HepG2 (cell line): Measurements from ENCODE around the gene ZNF764. TPM values are rescaled to one million over a fixed set of nuclear protein-coding genes. Genes with fewer than 3 reads are reported as not detected.

Experiments used
- FOXJ3 ChIP-seq: sonication (generic); formaldehyde crosslinking; IDR thresholded peaks from 2 replicates; pipeline ENCODE4 v1.4.0; 2020; ENCODE audit warnings: missing genetic modification reagents, mild to moderate bottlenecking, borderline replicate concordance
- MTF1 ChIP-seq: sonication (generic); formaldehyde crosslinking; IDR thresholded peaks from 2 replicates; pipeline ENCODE4 v1.5.0; 2020; ENCODE audit warnings: missing genetic modification reagents
- NCOR1 ChIP-seq: fragments of 200-600 bp; sonication (generic); IDR thresholded peaks from 2 replicates; pipeline ENCODE4 v1.7.0; 2017; ENCODE audit warnings: antibody characterized with exemption, low read length, borderline replicate concordance
- POLR2G ChIP-seq: fragments of 200-400 bp; formaldehyde crosslinking; IDR thresholded peaks from 2 replicates; pipeline ENCODE4 v1.6.1; 2018; ENCODE audit warnings: mild to moderate bottlenecking, low read depth, low read length, moderate library complexity
- TOPORS ChIP-seq: sonication (generic); formaldehyde crosslinking; IDR thresholded peaks from 2 replicates; pipeline ENCODE4 v1.8.0; 2023; ENCODE audit warnings: mild to moderate bottlenecking, missing genetic modification reagents
- YY1 ChIP-seq: IDR thresholded peaks from 2 replicates; pipeline ENCODE4 v1.6.1; 2011; ENCODE audit warnings: low read length, low read depth, moderate library complexity, mild to moderate bottlenecking; ENCODE audit not compliant: insufficient read depth, insufficient replicate concordance
- ZIK1 ChIP-seq: sonication (generic); formaldehyde crosslinking; IDR thresholded peaks from 2 replicates; pipeline ENCODE4 v1.5.0; 2020; ENCODE audit warnings: mild to moderate bottlenecking, low read depth, missing genetic modification reagents, borderline replicate concordance
- ZMYM2 ChIP-seq: sonication (generic); formaldehyde crosslinking; IDR thresholded peaks from 2 replicates; pipeline ENCODE4 v1.8.0; 2022; ENCODE audit warnings: mild to moderate bottlenecking, missing genetic modification reagents
- ZMYM4 ChIP-seq: sonication (generic); formaldehyde crosslinking; IDR thresholded peaks from 2 replicates; pipeline ENCODE4 v1.8.1; 2023; ENCODE audit warnings: mild to moderate bottlenecking, missing genetic modification reagents
- ZNF101 ChIP-seq: sonication (generic); formaldehyde crosslinking; IDR thresholded peaks from 2 replicates; pipeline ENCODE4 v1.4.0; 2020; ENCODE audit warnings: mild to moderate bottlenecking, low read depth, missing genetic modification reagents, borderline replicate concordance
- ZNF143 ChIP-seq: sonication (generic); formaldehyde crosslinking; IDR thresholded peaks from 2 replicates; pipeline ENCODE4 v1.4.0; 2020; ENCODE audit warnings: missing genetic modification reagents
- ZNF17 ChIP-seq: sonication (generic); formaldehyde crosslinking; IDR thresholded peaks from 2 replicates; pipeline ENCODE4 v1.5.0; 2020; ENCODE audit warnings: mild to moderate bottlenecking, missing genetic modification reagents
- ZNF235 ChIP-seq: sonication (generic); formaldehyde crosslinking; IDR thresholded peaks from 2 replicates; pipeline ENCODE4 v1.8.1; 2023; ENCODE audit warnings: mild to moderate bottlenecking, missing genetic modification reagents, borderline replicate concordance
- ZNF329 ChIP-seq: sonication (generic); formaldehyde crosslinking; IDR thresholded peaks from 2 replicates; pipeline ENCODE4 v1.9.0; 2021; ENCODE audit warnings: low read depth, mild to moderate bottlenecking, missing genetic modification reagents
- ZSCAN12 ChIP-seq: sonication (generic); formaldehyde crosslinking; IDR thresholded peaks from 2 replicates; pipeline ENCODE4 v1.9.0; 2021; ENCODE audit warnings: mild to moderate bottlenecking, missing genetic modification reagents
- polyA plus RNA-seq, 8 experiments: library from polyadenylated mRNA; depleted of rRNA in 3 of 8; stranded (reverse) in 7 of 8; unstranded in 1 of 8; fragments of >200 nt; fragmentation: Illumina TruSeq in 4 of 8; extraction: Trizol in 4 of 8; gene quantifications; 2 replicates each; pipeline versions ENCODE4 v1.2.1 to v1.2.3, GENCODE V29; 2011 to 2016; ENCODE audit warnings: low read depth in 4 of 8, missing spikeins in 1 of 8, mixed read lengths in 1 of 8; ENCODE audit not compliant: insufficient read depth in 1 of 8
- total RNA-seq, 5 experiments: library from RNA; depleted of rRNA; stranded (reverse); fragments of >200 nt; fragmentation: Illumina TruSeq; extraction: Trizol; gene quantifications; 2 replicates each; pipeline ENCODE4 v1.2.3, GENCODE V29; 2016; ENCODE audit warnings: low read depth in 1 of 5
- TF ChIP-seq, protein P1 (sequence below): sonication (generic); formaldehyde crosslinking; IDR thresholded peaks from 2 replicates; pipeline ENCODE4 v1.4.0; 2020; ENCODE audit warnings: missing genetic modification reagents
- TF ChIP-seq, protein P2 (sequence below): IDR thresholded peaks from 2 replicates; pipeline ENCODE4 v1.6.1; 2018; ENCODE audit warnings: missing genetic modification reagents
- TF ChIP-seq, protein P3 (sequence below): sonication (generic); formaldehyde crosslinking; IDR thresholded peaks from 2 replicates; pipeline ENCODE4 v1.5.0; 2020; ENCODE audit warnings: mild to moderate bottlenecking, missing genetic modification reagents, borderline replicate concordance

The ZNF764 gene
- total and polyA plus RNA-seq, 2 of the 13 experiments (the other 11 are each of a cell fraction or from before 2014, with no cell fraction given), result 4.1 to 9.1 TPM

DNA sequence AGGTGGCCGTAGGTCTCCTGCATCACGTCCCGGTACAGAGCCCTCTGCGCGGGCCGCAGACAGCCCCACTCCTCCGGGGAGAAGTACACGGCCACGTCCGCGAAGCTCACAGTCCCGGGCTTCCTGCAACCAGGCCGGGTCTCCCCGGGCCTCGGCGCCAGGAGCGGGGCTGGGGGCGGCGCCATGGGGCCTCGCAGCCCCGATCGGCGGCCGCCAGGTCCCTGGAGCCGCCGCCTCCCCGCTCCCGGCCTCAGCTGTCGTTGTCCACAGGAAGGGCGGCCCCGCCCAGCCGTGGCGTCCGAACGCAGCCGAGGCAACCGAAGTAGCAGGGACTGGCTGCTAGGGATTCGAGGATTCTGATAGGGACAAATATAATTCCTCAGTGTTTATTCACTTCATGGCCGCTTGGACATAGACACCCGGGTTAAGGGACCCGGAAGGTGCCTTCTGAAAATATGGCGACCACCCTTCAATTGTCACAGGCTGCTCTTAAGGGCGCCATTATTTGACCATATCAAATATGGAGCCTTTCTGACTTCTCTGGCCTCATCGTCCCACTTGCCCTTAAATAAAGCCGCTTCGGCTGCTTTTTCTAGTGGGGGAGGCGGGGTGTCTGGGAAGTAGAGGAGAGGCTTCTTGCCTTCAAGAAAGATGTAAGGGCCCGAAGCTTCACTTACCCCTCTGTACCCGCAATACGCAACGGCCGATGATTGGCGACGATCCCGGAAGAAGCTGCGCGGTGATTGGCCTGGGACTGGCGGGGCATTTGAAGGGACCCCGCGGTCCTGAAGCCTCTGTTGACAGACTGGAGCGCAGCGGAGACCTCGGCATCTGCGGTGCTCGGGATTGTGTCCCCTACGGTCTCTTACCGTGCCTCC lies 13.5 kb upstream of the ZNF764 start, which contains the start of gene ZNF688 (continued):
- TF ChIP-seq ZSCAN12 (CRISPR knock-in tag) (no peak), ZNF143 (peak; percentile 66), ZNF101 (no peak), ZIK1 (peak; percentile 31; the same call in 1 of the 2 replicates), ZMYM2 (CRISPR knock-in tag) (no peak), YY1 (peak; percentile 96), ZNF235 (no peak), MTF1 (CRISPR knock-in tag) (no peak), TOPORS (CRISPR knock-in tag) (0 out of 2 replicates have a peak, but pooled peaks have one; percentile 55), FOXJ3 (CRISPR knock-in tag) (0 out of 2 replicates have a peak, but pooled peaks have one; percentile 27), ZNF329 (CRISPR knock-in tag) (peak; percentile 80; the same call in 1 of the 2 replicates), NCOR1 (no peak), ZNF17 (no peak), POLR2G (peak; percentile 86), ZMYM4 (CRISPR knock-in tag) (no peak)
- TF ChIP-seq, protein P1, sequence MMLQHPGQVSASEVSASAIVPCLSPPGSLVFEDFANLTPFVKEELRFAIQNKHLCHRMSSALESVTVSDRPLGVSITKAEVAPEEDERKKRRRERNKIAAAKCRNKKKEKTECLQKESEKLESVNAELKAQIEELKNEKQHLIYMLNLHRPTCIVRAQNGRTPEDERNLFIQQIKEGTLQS (CRISPR knock-in tag), result no peak
- TF ChIP-seq, protein P2, sequence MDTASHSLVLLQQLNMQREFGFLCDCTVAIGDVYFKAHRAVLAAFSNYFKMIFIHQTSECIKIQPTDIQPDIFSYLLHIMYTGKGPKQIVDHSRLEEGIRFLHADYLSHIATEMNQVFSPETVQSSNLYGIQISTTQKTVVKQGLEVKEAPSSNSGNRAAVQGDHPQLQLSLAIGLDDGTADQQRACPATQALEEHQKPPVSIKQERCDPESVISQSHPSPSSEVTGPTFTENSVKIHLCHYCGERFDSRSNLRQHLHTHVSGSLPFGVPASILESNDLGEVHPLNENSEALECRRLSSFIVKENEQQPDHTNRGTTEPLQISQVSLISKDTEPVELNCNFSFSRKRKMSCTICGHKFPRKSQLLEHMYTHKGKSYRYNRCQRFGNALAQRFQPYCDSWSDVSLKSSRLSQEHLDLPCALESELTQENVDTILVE (CRISPR knock-in tag), result peak; percentile 57; the same call in 1 of the 2 replicates
- TF ChIP-seq, protein P3, sequence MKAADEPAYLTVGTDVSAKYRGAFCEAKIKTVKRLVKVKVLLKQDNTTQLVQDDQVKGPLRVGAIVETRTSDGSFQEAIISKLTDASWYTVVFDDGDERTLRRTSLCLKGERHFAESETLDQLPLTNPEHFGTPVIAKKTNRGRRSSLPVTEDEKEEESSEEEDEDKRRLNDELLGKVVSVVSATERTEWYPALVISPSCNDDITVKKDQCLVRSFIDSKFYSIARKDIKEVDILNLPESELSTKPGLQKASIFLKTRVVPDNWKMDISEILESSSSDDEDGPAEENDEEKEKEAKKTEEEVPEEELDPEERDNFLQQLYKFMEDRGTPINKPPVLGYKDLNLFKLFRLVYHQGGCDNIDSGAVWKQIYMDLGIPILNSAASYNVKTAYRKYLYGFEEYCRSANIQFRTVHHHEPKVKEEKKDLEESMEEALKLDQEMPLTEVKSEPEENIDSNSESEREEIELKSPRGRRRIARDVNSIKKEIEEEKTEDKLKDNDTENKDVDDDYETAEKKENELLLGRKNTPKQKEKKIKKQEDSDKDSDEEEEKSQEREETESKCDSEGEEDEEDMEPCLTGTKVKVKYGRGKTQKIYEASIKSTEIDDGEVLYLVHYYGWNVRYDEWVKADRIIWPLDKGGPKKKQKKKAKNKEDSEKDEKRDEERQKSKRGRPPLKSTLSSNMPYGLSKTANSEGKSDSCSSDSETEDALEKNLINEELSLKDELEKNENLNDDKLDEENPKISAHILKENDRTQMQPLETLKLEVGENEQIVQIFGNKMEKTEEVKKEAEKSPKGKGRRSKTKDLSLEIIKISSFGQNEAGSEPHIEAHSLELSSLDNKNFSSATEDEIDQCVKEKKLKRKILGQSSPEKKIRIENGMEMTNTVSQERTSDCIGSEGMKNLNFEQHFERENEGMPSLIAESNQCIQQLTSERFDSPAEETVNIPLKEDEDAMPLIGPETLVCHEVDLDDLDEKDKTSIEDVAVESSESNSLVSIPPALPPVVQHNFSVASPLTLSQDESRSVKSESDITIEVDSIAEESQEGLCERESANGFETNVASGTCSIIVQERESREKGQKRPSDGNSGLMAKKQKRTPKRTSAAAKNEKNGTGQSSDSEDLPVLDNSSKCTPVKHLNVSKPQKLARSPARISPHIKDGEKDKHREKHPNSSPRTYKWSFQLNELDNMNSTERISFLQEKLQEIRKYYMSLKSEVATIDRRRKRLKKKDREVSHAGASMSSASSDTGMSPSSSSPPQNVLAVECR, result peak; percentile 99
